HG02981 (cell line): ENCODE data around the gene CNNM2.
"Not testable (repeated sequence)": the region's sequence is repeated elsewhere in the genome, so short reads cannot be mapped to it uniquely, and the experiment has no call there.

ENCODE experiments used
- ATAC-seq: cut with Tn5 transposase; IDR thresholded peaks from one replicate; pipeline ENCODE4 v1.9.1; 2021; ENCODE audit warnings: mild to moderate bottlenecking, moderate library complexity; ENCODE audit not compliant: unreplicated experiment

CNNM2 gene

DNA sequence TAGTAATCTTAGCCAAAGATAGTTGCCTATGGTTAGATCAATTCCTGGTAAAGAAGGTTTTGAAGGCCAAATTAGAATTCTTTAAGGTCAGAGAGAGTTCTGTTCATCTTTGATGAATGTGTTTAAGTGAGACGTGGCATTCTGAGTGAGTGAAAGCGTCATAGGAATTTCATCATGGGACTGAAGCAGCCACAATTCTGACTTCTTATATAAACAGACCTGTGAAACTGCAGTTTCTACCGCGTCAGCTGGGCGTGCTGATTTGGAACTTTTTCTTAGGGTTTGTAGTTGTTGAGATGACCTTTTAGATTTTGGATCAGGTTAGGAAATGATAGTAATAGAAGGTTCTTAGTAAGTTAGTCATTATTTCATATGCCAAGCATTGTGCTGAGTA is 103.8 kb downstream of the CNNM2 start:
- no peak for ATAC-seq

DNA sequence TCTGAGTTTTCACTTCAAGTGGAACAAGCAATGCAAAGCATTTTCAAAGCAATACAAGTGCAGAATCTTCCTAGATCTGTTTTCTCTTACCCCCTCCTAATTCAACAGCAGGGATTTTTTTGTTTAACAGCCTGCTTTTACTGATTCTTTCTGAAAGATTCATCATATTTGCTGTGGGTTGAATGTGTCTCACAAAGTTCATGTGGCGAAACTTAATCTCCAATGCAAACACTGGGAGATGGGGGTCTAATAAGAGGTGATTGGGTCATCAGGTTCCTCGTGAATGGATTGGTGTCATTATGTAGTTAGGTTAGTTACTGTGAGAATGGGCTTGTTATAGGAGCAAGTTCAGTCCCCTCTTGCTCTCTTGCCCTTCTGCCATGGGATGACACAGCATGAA is 107.6 kb downstream of the CNNM2 start:
- no peak for ATAC-seq

DNA sequence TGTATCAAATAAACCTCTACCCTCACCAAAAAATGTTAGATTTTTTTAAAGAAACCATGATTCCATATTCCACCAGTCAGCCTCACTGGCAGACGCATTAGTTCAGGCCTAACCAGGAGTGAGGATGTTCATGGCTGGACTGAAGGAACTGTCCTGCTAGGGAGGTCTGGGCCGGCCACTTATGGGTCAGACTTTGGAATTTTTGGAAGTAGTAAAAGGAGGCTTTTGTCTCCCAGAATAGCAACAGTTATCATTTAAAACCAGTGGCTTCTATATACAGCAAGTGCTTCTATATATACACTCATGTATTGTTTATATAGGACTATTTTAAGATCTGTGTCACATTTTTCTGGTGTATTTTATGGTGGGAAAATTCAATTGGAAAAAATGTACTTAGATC is 120.5 kb downstream of the CNNM2 start:
- no peak for ATAC-seq

DNA sequence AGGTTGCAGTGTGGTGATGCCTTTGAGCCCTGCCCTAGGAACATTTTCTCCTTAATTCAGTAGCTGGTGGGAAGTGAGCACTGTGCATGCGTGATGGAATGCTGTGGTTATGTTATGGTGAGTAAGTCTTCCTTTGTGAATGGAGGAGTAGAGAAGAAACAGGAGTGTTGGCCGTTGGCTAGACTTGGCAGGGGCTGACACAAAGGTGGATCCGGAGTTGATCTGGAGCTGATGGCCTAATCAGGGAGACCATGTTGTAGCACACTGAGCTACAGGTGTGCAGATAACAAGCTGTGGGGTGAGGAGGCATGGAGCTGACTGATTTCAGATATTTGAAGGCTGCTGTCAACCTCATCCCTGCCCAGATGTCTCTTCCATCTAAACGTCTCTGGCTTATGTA is 122.3 kb downstream of the CNNM2 start:
- no peak for ATAC-seq

DNA sequence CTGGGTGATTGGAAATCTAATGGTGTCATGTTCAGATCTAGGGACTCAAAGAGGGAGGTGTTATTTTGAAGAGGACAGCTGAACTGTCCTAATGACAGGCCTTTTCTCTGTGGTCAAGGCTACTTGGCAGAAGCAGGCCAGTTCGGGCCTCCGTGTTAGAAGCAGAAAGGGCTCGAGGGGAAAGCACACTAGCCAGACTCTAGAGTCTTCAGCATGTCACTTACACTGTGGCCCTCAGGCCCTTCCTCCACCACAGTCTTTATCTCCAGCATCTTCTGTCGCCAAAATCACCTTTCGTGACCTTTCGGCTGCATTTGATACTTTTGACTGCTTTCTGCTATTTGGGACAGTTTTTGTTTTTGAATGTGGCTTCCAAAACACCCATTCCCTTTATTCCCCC is 123.3 kb downstream of the CNNM2 start:
- ATAC-seq: no peak

DNA sequence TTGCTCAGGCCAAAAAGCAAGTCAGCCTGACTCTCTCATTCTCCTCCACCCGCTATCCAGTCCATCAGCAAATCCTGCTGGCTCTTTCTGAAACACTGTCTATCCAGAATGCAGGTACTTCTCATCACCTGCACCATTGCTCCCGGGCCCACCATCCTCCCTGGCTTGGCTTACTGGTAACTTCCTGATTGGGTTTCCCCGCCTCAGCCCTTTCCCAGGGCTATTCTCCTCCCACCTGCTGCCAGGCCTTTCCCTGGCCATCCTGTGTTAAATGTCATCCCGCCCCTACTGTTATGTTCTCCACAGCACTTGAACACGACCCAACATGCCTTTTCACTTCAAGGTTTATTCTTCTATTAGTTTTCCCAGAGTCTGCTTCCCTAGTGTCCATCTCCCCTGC is 124.0 kb downstream of the CNNM2 start:
- no peak for ATAC-seq

DNA sequence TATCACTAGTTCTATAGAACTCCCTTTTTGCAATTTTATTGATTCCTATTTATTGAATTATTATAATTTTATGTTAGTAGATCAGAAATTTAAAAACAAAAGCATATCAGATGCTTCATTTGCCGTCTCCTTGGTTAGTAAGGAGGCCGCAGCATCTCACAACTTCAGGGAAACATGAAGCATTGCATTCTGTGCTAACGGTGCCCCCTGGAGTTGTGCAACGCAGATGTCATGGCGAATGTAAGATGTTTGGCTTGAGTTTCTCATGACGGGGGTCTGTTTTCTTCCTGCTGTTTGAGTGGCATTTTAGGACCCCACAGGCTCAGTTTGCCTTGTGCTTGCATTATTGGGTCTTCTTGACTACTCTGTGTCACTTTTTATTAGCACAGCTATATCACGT is 124.8 kb downstream of the CNNM2 start:
- no peak for ATAC-seq

DNA sequence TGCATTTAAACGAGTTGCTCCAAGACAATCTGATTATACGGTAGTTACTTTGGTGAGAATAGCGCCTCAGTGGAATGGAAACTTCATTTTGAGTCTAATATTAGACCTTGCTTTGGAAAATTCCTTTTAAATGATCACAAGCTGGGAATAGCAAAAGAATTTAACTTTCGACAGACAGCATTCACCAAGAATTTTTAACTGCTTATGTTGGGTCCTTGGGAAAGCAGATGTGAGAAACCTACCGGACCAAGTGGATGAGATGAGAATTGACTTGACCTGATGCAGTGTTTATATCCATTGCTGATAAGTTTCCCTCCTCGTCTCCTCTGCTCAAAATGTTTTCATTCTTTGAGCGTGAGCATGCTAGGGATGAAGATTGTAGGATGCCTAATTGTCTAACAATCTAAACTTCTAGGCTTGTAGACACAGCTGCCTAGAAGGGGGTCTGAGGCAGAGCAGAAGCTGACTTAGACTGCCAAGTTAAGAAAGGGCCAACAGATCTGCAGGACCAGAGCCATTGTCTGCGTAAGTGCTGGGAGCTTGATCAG is 126.9 kb downstream of the CNNM2 start:
- no peak for ATAC-seq

DNA sequence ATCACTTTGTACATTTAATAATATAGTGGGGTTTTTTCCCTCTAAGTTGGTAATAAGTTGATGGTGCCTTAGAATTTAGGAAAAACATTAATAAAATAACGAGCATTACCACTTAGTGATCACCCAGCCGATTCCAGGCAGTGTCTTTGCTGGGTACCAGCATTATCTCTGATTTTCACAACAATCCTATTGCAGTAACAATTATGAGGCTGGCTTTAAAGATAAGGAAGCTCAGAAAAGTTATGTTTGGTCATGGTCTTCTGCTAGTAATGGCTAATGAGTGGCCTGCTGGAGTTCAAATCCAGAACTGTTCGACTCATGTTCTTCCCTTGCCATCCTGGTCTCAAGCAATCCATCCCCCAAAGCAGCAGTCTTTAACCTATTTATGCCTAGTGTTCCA is 127.9 kb downstream of the CNNM2 start:
- ATAC-seq: no peak

DNA sequence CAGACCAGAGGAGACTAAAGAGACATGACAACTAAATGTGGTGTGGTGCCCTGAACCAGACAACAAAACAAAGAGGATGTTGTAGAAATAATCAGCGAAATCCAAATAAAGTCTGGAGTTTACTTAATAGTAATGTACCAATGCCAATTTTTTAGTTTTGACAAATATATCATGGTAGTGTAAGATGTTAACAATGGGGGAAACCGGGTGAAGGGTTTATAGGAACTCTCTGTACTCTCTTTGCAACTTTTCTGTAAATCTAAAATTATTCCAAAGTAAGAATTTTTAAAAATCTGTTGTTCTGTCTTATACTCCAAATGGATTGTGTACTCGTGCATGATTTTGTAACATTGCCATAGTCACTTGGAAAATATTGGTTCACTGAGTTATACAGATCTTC is 129.3 kb downstream of the CNNM2 start:
- ATAC-seq: no peak

DNA sequence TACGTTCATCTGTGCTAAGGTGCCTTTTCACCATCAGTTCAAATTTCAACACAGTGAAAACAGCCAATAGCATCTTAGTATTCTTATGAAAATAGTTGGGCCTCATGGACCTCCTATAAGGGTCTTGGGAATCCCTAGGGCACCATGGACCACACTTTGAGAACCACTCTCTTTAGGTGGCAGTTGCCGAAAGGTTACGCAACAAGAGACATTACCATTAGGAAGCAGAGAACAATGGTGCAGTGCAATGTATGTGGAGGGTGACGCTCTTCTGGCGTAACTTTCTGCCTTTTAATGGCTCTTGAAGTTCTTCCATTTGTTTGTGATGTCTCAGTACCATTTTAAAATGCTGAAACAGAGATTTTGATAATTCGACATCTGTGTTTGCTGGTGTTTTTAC is 131.1 kb downstream of the CNNM2 start:
- ATAC-seq: no peak

DNA sequence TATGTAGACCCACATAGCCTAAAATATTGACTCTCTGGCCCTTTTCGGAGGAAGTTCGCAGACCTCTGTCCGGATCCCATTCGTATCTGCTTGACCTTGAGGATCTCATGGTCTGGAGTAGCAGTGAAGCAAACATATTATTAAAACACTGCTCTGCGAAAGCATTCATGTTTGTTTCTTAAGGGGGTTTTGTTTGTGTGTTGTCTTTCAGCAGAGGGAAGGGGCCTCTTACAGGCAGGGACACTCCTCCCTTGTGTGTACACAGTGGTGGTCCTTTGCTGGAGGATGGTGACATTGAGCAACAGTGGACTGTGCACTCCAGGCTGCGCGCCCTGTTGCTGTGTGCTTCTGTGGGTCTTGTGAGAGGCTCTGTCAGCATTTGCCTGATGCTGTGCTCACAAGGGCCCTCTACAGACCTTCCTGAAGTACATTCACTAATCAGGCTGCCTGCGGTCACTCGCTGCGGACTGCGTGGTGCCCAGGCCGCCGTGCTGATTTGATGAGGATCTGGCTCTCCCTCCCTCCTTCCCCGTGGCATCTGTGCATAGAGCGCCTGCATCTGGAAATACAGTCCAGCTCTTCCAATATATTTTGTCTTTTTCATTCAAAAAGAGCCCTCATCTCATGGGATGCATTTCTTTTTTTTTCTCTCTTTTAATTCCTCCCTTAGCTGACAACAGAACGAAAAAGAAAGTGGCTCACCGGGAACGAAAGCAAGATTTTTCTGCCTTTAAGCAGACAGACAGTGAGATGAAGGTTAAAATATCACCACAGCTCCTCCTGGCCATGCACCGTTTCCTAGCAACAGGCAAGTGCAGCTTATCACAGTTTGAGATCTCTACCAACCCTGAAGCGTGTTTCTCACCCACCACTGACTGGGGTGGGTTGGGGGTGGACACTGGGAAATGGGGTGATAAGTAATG is 135.8 kb downstream of the CNNM2 start:
- peak; percentile 79 for ATAC-seq

DNA sequence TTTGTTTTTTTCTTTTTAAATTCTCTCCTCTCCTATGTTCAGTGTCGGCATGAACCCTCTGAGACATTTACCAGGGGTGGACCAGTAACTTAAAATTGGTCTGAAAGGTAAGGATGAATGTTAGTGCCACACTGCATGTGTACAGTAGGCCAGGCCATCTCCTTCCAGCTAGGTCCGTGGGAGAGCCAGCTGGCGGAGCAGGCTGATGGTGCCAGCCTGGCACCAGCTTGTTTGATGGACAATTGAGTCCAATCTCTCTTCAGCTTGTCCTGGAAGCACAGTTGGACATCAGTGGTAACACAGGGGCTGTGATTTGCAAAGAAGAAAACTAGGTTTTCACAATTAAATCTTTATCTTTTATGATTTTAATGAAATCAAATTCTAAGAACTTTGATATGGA is 136.5 kb downstream of the CNNM2 start:
- ATAC-seq: no peak

DNA sequence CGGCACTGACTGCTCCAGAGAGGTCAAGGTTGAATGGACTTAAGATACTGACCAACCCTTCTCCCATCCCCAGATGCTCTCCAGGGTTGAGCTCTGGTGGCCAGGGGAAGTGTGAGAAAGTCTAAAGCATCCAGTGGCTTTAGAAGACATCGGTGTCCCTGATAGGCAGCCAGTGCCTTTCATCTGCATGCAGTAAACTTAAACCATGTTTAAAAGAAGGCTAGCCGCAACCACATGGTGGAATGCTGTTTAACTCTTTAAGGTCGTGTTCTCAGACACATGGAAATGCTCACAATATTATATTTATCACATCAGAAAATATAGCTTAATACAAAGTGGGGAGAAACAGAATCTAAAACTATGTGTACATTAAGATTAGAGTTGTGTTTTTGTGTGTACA is 137.0 kb downstream of the CNNM2 start:
- no peak for ATAC-seq

DNA sequence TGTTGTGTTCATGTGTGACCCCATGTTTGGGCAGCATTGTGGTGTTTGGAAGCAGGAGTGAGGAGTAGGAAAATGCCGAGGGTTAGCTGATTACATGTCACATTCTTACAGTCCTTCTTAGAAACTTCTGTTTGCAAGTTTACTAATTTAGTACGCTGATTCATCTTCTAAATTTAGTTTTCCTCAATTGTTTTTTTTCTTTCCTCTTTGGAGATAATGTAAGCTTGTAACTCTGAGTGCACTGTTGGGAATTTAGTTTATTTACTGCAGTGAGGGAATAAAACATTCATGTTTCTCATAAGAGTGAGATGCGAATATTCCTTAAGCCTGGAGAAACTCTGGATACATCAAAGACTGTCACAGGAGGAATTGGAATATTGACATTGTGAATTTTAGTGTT is 139.9 kb downstream of the CNNM2 start:
- no peak for ATAC-seq

DNA sequence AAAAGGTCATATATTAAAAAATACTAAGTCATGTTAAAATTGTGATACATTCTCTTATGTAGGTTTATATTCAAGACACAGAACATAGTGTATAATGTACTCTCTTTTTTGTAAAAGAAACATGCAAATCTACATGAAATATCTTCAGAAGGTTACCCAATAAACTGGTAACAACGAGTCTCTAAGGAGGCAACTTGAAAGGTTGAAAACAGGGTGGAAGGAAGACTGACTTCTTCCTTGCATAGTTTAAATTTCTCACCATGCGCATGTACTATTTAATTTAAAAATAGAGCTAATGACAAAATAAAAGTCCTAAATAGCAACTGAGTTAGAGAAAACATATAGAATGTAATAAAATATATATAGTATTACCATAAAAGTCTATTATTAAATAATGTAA is 142.5 kb downstream of the CNNM2 start:
- ATAC-seq: no peak

DNA sequence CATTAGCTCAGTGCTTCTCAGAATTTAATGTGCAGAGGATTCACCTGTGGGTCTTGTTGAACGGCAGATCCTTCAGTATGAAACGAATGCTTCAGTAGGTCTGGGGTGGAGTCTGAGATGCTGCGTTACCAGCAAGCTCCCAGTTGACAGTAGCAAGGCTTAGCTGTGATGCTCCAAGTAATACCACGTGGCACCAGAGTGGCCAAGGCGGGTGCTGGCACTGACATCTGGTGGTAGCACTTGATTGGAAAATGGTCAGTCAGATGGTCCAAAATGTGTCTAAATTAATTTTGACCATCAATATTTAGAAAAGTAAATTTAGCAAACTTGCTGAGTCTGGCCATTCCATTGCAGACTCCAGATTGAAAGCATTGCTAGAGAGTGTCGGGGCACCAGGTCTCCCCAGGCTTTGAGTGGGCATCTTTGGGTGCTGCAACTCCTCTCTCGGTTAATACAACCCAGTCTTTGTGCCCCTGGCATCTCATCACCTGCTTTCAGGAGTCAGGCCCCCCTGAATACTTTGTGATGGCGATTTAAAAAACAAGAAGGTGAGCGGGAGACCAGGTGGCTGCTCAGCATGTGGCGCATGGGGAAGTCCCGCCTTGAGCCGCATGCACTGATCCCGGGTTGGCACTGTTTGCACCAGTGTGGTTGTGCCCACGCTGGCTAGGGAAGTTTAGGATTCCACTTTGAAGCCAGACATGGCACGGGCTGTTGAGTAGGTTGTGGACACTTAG is 144.9 kb downstream of the CNNM2 start:
- no peak for ATAC-seq

DNA sequence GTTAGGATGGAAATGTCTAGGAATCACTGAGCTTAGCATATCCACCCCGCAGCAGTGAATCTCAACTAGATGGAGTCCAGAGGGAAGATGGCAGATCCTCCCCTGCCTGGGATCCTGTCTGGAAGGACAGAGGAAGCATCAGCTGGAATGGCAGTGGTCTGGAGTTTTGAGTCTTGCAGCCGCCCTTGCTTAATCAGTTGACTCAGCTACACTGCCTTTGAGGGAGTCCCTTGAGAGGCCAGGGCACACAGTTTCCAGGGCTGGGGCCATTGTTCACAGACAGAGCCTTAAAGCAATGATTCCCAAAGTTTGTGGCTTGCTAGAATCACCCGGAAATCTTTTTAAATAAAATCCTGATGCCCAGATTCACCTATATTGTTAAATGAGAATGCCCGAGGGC is 146.9 kb downstream of the CNNM2 start:
- ATAC-seq: no peak

DNA sequence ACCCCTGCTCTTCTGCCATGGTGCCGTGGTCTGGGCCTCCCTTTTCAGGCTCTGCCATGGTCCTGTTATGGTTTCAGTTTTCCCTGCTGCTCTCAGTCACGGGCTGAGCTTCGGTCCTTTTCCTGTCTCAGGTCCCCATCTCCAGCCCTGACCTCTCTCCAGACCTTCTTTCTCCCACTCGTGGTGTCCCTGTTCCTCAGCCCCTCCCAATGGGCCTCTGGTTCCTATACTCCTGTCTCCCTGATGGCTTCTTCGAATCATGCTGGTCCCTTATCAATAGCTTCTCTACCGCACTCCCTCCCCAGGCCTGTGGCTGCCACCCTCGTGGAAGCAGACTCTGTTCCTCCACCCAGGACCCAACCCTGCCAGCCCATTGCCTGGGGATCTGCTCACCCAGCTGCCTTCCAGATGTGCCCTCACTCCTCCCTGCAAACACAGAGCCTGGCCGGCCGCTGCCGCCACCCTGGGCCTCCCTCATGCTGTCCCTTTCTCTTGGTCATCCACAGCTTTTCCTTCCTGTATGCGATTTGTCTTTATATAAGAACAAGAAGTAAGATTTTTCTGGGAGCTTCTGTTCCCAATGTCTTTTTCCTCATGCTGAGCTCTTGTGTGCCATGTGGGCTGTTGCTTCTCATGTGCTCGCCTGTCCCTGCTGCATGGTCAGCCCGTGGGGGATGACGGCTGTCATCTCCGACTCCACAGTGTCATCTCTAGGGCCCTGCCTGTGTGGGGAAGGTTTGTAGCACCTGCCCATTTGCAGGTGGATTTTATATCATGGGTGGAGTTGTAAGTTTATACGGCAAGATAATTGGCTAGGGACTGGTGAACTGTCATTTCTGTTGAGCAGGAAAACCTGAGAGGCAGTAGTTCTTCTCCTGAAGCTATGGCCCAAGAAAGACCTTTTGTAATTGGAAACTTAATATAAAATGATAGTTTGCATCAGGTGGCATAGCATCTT is 148.3 kb downstream of the CNNM2 start:
- ATAC-seq: no peak

DNA sequence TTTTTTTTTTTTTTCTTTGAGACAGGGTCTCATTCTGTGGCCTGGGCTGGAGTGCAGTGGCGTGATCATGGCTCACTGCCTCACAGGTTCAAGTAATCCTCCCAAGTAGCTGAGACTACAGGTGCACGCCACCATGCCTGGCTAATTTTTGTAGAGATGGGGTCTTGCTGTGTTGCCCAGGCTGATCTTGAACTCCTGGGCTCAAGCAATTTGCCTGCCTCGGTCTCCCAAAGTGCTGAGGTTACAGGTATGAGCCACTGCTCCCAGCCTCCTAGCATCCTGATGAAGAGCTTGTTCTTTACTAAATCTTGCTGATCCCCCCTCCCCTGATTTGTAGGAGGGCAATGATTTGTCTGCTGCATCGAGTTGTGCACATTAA is 149.0 kb downstream of the CNNM2 start:
- not testable (repeated sequence) for ATAC-seq

DNA sequence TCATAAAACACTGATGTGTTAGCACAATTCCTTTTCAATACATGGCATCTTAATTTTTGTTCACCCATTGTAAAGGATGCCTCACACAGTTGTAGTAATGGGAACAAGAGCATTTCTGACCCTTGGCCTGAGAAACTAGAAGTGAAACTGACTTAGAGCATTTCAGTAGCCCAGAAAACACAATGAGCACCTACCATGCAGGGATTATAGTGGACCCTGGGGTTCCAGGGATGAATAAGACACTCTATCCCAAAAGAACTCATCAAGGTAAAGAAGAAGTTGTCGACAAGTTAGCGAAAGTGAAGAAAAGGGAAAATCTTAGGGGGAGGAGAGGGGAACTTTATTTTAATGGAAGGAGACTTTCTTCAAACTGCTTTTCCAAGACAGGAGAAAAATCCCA is 149.4 kb downstream of the CNNM2 start:
- no peak for ATAC-seq
